Panc1 (cell line): Measurements from ENCODE around the gene NUCB2.

ENCODE experiments used
- POLR2AphosphoS5 ChIP-seq: IDR thresholded peaks from 2 replicates; pipeline ENCODE4 v1.6.1; 2012; ENCODE audit warnings: mild to moderate bottlenecking, low read depth, low read length, moderate library complexity
- SIN3A ChIP-seq: IDR thresholded peaks from 2 replicates; pipeline ENCODE4 v1.6.1; 2012; ENCODE audit warnings: low read depth, mild to moderate bottlenecking, low read length, moderate library complexity, borderline replicate concordance; ENCODE audit not compliant: insufficient read depth
- TF ChIP-seq, protein P1 (sequence below): fragments of 450-650 bp; IDR thresholded peaks from 2 replicates; pipeline ENCODE4 v1.5.1; 2017; ENCODE audit warnings: mild to moderate bottlenecking
- TF ChIP-seq, protein P2 (sequence below), 2 experiments: IDR thresholded peaks; 2 replicates each; pipeline ENCODE4 v1.6.1; 2011 to 2012; ENCODE audit warnings: low read depth in 2 of 2, control low read depth in 1 of 2, low read length in 1 of 2, mild to moderate bottlenecking in 1 of 2, moderate library complexity in 1 of 2; ENCODE audit not compliant: insufficient read depth in 1 of 2

DNA sequence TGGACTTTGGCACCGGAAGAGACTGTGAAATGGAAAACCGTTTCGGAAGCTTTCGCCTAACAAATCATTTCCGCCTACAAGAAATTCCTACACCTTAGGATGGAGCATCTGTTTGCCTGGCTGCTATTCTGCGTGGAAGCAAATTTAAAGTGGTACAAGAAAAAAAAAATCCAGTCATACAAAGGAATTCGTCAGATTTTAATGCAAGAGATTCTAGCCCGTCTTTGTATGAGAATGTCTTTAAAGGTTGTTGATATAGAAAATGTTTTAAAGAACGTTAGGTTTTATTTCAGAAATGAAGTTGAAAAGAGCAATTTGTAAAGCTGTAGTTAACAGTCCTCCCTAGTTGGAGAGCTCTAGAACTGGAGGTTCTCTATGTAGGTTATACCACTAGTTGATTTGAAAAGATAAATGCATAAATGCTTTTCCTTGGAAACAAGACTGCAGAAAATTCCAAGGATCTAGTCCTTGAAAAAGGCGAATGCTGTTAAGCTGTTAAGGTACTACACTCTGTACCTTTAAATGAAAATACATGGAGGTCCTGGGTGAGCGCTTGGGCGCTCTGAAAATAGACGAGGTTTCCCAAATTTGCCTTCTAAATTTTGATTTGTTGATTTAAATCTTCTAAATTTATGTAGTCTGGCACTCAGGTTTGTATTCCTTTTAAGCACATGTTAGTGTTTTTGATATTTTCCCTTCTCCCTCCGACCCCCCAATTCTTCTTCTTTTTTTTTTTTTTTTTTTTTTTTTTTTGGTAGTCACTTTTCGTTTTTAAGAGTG lies 77.5 kb downstream of the NUCB2 start:
- TF ChIP-seq, protein P1, sequence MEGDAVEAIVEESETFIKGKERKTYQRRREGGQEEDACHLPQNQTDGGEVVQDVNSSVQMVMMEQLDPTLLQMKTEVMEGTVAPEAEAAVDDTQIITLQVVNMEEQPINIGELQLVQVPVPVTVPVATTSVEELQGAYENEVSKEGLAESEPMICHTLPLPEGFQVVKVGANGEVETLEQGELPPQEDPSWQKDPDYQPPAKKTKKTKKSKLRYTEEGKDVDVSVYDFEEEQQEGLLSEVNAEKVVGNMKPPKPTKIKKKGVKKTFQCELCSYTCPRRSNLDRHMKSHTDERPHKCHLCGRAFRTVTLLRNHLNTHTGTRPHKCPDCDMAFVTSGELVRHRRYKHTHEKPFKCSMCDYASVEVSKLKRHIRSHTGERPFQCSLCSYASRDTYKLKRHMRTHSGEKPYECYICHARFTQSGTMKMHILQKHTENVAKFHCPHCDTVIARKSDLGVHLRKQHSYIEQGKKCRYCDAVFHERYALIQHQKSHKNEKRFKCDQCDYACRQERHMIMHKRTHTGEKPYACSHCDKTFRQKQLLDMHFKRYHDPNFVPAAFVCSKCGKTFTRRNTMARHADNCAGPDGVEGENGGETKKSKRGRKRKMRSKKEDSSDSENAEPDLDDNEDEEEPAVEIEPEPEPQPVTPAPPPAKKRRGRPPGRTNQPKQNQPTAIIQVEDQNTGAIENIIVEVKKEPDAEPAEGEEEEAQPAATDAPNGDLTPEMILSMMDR, result no peak
- TF ChIP-seq, protein P2, sequence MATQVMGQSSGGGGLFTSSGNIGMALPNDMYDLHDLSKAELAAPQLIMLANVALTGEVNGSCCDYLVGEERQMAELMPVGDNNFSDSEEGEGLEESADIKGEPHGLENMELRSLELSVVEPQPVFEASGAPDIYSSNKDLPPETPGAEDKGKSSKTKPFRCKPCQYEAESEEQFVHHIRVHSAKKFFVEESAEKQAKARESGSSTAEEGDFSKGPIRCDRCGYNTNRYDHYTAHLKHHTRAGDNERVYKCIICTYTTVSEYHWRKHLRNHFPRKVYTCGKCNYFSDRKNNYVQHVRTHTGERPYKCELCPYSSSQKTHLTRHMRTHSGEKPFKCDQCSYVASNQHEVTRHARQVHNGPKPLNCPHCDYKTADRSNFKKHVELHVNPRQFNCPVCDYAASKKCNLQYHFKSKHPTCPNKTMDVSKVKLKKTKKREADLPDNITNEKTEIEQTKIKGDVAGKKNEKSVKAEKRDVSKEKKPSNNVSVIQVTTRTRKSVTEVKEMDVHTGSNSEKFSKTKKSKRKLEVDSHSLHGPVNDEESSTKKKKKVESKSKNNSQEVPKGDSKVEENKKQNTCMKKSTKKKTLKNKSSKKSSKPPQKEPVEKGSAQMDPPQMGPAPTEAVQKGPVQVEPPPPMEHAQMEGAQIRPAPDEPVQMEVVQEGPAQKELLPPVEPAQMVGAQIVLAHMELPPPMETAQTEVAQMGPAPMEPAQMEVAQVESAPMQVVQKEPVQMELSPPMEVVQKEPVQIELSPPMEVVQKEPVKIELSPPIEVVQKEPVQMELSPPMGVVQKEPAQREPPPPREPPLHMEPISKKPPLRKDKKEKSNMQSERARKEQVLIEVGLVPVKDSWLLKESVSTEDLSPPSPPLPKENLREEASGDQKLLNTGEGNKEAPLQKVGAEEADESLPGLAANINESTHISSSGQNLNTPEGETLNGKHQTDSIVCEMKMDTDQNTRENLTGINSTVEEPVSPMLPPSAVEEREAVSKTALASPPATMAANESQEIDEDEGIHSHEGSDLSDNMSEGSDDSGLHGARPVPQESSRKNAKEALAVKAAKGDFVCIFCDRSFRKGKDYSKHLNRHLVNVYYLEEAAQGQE (IDR thresholded peaks at IDR 0.05; ENCODE audit: insufficient read depth in 1 of 2, low read depth in 2 of 2, low read length in 1 of 2), result no peak
- TF ChIP-seq POLR2AphosphoS5 (no peak), SIN3A (no peak)
